ENCODE results near the gene SLX9.

The SLX9 gene

DNA sequence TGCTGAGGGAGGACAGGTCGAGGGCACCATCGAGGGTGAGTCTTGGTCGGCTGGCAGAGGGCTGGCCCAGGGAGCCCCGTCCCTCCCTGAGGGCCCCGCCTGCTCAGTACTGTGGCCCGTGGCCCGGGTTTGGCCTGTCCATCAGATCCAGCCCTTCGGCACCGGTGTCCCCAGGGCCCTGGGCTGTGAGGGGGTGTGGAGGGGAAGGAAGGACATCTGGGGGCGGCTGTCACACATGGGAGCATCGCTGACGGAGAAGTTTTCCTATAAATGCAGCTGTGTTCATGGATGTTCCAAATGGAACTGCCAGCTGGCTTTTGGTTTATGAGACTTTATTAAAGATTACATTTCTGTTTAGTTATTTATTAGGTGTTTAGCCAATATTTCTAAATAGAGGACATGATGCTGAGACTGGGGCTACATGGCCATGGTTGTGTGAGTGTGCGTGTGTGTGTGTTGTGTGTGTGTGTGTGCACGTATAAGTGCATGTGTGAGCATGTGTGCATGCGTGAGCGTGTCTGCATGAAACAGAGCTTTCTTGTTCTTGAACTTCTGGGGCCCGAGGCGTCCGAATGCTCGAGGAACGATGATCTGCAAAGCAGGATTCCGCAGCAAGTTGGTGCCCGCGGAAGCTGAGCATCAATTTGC lies 54.3 kb downstream of the SLX9 start:
- no peak for DNase-seq

DNA sequence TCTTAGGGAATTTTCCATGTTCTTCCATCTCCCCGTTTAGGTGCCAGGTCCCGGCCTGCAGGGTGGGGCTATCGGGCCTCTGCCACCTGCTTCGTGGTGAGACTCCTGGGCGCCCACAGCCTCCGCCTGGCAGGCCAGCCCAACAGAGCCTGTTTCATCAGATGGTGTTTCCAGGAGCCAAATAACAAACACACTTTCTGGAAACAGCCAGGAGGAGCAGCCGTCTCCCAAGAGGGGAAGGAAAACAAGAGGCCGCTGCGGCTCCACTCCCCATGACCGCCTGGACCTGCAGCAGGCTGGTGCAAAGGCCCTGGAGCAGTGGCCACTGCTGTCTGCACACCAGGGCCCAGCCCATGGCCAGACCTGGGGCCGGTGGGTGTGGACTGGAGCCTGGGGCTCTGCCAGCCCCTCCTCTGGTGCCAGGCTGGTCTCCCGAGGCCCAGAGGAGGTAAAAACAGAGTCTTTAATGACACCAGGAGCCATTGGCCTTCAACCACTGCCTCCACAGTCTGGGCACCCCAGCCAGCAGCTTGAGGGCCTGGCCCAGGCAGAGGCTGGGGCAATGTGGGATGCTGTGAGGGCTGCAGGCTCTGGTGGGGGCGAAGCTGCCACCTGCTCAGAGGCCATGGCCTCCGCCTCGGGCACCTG lies 55.0 kb downstream of the SLX9 start:
- no peak for DNase-seq

DNA sequence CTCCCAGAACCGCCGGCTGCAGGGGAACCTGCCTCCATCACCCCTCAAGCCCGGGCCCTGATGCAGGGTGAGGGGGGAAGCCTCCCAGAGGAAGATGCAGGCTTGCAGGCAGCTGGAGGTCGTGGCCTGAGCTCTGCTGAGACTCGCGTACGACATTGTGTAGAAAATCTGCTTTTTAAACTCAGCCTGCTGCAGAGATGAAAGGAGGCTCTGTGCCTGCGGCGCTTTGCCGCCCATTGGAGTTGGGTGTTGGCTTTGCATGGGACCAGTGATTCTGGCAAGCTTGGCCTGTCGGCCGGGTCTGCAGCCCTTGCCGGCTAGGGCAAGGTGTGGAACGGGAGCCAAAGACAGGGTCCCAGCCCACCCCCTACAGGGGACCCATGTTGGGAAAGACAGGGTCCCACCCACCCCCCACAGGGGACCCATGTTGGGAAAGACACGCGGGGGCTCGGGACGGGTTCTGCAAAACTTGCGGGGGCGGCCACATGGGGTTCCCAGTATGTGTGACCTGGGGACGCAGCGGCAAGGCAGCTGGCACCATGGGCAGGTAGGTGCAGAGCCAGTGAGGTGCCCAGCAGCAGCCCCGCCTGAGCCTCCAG lies 55.6 kb downstream of the SLX9 start:
- DNase-seq = no peak

DNA sequence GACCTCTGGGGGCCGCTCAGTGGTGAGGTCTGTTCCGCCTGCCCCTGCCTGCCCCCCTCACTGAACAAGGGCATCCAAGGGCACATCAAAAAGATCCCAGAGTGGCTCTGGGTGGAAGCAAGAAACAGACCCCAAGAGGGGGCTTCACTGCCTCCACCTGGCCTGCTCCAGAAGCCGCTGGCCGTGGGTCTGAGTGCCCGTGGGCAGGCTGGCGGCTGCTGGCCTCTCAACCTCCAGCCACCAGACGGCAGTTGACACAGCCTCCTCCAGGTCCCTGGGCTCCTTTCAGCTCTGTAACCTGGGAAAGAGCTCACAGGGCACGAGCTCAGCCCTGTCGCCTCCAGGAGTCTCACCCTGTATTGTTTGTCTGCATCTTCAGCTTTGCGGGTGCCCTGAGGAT lies 56.3 kb downstream of the SLX9 start:
- no peak for DNase-seq

DNA sequence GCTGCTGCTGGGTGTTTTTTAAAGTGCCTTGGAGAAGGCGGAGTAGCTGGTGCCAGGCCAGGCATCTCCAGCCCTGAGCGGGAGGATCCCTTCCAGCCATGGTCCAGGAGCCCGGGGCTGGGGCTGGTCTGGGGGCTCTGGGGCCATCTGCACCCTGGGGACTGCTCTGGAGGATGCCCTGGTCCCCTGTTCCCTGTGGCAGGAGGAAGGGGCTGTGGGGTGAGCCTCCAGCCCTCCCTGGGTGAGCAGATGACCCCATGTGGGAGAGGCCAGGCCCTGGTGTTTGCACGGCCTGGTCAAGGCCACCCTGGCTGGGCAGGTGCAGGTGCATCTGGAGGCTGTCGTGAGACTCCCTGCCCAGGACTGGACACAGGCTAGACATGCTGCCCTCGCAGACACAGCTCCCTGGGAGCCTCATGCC lies 56.7 kb downstream of the SLX9 start:
- DNase-seq = no peak

DNA sequence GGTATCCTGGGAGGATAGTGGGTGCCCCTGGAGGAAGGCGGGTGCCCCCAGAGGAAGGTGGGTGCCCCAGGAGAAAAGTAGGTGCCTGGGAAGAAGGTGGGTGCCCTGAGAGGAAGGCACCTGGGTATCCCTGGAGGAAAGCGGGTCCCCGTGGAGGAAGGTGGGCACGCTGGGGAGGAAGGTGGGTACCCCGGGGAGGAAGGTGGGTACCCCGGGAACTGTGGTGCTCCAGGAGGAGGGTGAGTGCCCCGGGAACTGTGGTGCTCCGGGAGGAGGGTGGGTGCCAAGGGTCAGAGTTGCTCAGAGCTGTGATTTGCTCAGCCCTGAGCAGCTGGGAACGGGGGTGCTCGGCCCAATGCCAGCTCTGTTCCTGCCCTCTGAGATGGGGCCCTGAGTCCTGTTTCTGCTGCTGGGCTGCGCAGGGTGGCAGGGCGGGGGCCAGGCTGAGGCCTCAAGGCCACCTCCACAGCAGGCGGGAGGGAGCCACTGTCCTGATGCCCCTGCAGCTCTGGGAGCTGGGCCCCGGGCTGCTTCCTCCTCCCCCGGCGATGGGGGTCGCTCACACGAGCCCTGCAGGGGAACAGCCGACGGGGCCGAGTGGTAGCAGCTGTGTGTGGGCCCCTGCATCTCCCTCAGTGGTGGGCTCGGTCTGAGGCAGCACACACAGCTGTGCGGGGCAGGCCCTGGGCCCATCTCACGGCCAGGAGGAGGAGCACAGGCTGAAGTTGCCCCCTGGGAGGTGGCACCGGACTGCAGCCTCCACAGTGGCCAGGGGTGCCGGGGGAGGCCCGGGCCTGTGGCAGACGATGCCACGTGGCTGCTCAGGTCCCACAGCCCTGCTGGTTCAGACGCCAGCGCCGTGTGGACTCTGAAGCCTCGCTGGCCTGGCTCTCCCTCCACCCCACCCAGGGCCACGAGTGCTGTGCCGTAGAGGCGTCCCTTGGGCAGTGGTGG lies 57.4 kb downstream of the SLX9 start:
- no peak for DNase-seq

DNA sequence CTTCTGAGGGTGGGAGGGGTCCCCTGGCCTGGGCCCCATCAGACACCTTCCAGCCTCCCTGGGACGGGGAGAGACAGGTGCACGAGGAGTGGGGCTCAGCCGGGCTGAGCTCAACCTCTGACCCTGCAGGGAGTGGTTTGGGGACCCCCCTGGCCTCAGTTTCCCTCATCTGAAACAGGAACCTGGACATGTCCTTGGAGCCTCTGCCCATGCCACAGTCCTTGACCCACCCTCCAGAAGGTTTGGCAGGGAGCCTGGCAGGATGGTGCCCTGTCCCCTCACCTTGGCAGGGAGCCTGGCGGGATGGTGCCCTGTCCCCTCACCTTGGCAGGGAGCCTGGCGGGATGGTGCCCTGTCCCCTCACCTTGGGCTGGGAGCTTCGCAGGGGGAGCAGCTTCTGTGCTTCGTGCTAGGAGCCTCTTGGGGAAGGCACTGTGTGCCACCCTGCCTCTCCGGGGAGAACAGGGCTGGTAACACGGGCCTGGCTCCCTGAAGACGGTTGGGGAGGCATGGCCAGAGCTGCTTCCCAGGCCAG lies 58.3 kb downstream of the SLX9 start:
- DNase-seq = no peak

DNA sequence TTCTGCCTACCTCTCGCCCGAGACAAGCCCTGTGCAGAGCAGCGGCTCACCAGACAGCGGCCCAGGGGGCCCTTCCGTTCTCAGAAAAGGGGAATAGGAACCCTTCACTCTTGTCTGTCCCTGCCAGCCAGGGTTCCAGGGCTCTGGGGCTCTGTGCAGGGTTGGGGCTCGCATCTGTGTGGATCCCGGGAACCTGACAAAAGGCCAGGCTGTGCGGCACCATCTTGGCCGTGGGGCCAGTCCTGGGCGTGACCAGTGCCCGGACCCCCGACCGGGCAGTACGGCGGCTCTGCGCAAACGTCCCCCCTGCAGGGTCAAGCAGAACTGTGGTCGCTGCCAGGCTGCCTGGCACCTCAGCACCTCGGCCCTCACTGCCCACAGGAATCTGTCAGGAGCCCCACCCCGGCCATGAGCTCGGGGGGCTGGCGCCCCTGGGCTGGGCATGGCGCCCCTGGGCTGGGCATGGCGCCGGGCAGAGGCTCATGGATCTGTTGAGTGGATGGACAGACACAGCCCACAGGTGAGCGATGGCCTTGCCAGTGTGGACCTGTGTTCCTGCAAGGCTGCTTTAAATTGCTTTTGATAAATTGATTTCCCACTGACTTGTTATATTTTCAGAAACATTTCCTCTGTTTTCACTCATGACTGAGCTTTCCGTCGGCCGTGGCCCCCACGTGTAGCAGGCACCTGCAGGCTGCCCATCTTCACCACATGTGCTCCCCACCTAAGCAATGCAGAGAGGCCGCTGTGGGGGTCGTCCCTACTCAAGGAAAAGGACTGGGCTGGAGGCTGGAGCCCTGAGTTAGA lies 59.0 kb downstream of the SLX9 start:
- DNase-seq = no peak

DNA sequence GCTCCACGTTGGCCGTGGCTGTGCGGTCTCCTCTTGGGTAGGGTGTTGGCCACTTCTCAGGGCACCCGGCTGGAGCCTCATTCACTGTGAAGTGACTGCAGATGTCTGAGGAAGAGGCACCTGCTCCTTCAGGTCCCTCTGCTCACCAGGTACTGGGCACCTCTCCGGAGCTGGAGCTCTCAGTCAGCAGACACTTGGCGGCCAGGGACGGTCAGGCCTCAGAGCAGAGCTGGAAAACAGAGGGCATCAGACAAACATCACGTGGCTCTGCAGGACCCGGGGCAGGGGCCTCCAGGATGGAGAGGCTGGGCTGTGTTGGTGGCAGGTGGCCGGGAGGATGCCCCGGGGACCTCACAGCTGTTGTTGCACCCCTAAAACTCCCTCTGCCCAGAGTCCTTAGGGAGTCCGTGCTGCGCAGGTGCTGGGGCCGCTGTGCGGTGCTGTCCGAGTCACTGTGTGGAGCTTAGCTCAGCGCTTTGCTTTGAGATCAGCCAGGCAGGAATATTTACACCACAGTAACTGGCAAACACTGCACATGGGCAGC lies 59.7 kb downstream of the SLX9 start:
- no peak for DNase-seq

DNA sequence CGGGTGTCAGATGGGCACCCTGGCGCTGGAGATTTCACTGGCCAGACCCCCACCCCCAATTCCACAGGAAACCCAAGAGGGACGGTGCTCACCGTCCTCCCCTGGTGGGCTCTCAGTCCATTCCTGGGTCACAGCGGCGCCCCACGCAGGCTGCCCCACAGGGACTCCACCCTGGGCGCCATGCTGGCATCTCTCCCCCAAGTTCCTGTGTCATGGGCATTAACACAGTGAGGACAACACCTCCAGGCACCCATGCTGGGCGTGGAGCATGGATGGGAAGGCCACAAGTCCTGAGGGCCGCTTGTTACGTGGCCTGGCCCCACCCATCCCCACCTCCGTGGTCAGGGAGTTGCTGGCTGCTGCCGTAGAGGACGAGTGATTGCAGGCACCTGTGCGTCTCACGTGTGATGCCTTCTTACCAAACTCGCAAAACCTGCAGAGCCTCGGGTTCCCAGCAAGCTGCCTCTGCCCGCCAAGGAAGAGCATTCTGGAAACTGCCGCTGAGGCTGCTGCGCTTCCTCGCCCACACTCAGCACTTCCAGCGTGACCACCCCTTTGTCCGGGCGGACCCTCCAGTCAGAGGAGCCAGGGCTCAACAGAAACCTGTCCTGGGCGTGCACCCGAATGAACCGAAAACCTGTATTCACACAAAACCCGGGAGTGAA lies 60.3 kb downstream of the SLX9 start:
- DNase-seq = no peak

DNA sequence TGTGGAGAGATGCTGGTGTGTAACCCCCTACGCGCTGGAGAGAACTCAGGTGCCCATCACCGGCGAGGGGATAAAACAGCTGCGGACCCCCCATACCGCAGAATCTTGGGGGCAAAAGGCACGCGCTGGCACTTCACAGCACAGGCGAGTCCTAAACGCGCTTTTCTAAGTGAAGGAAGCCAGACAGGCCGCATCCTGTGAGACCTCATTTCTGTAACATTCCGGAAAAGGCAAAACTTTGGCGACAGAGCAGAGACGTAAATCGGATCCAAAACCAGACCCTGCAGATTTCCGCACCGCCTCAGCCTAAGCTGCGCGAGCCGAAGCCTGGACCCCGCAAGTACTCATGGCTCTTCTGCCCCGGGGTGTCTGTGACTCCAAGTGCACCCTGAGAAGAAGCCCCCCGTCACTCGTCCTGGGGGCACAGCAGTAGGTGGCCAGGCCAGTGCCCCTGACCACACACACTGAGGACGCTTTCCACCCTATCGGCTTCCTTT lies 60.9 kb downstream of the SLX9 start:
- no peak for DNase-seq

DNA sequence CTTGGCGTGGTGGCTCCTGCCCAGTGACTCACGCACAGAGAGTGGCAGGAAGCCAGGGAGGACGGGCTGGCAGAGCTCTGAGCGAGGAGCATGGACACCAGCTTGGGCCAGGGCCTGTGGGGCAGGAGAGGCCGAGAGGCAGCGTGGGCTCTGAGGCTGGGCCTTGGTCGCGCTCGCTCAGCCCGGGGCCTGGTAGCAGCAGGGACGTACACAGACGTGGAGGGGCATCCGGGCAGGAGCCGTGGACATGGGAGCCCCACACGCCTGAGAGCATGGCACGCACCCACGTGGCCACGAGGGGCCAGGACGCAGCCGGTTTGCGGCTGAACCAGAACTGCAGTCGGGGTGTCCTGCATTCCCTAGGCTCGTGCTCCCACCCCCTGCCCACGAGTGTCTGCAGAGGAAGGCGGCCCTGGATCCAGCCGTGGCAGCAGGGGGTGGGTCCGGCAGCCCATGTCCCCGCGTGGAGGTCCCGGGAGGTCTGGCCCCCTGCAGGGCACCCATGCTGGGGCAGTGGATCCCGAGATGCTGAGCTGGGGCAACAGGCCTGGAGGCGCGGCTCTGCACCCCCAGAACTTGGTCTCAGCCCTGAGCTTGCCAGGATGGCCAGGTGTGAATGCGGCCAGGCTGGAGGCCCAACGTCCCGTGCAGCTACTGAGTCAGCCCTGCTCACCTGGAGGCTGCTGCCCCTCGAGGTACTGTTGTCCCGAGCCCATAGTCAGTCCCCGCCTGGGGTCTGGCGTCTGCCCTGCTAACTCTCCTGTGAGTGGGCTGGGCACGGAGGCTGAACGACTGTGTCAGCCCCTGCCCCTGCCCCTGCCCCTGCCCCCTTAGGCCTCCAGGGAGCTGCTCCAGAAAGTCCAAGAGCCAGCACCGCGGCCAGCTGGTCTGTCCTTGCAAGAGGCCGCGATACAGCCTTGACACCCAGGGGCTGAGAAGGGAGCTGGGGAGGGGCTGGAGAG lies 61.6 kb downstream of the SLX9 start:
- DNase-seq = no peak

DNA sequence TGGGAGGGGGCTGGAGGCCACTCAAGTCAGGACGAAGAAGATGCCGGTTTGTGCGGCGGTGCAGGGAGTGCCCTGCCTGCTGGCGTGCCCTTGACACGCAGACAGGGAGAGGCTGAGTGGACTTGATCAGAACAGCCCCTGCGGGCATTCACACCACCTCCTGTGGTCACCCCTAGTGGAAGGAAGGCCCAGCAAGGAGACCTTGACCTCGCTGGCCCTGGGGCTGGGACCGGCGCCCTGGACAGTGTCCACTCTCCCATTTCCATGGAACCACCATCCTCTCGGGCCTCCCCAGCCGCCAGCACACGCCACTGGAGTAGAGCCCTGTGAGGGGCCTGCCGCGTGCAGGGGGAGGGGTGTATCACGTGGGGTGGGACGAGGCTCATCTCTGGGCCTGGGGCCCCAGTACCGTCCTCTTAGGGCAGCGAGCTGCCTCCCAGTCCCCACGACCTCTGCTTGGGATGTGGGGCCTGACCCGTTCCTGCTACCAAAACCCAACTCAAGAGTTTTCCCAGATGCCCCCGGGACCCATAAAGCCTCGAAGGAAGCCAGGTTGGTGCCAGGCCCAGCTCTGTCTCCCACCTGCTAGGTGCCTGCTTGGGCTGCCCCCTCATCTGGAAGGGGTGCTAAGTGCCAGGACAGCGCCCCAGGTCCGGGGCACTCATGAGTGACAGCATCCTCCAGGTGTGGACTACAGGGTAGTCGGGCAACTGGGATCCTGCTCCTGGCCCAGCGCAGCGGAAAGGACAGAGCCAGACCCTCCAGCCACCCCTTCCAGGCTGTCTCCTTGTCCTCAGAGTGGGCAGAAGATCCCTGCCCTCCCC lies 62.8 kb downstream of the SLX9 start:
- DNase-seq = no peak

DNA sequence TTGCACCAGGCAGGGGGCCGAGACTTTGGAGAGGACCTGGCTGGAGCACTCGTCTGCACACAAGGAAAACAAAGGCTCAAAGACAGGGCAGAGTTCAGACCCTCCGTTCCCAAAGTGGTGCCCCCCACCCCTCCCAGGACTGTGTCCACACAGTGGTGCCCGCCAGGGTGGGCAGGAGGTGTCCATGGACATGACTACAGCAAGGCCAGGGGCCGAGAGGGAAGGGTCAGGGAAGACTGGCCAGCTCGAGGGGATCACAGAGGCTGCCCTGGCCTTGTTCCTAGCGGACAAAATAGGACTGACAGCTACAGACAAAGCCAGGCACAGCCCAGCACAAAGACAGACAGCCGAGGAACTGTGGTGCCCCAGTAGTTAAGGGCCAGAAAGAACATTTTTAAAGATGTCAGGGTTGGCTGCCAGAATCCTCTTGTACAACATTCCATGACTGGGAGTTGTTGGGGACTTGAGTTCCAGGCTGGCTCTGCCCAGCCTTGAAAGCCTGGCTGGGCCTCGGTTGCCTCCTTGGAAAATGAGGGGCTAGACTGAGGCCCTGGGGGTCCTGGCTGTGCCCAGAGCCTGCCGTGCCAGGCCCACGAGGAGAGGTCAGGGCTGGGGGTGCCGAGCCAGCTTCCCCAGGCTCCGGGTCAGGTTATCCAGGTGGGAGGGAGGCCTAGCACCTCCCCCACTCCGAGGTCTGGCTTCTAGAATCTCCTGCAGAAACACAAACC lies 63.7 kb downstream of the SLX9 start:
- DNase-seq = no peak

DNA sequence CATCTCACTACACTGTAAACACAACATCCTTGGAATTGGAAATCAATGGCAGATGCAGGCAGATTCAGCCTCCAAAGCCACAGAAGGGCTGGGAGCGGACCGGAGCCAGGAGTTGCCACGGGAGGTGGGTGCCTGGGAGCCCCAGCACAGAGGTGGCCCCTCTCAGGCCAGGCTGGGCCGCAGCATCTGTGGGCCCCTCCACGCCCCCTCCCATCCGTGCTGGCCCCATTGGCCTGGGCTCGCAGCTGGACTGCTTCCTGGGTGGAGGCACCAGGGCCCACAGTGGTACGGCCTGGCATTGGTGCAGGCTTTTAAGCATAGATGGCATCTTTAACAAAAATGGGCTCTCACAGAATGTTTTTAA lies 64.2 kb downstream of the SLX9 start:
- no peak for DNase-seq

DNA sequence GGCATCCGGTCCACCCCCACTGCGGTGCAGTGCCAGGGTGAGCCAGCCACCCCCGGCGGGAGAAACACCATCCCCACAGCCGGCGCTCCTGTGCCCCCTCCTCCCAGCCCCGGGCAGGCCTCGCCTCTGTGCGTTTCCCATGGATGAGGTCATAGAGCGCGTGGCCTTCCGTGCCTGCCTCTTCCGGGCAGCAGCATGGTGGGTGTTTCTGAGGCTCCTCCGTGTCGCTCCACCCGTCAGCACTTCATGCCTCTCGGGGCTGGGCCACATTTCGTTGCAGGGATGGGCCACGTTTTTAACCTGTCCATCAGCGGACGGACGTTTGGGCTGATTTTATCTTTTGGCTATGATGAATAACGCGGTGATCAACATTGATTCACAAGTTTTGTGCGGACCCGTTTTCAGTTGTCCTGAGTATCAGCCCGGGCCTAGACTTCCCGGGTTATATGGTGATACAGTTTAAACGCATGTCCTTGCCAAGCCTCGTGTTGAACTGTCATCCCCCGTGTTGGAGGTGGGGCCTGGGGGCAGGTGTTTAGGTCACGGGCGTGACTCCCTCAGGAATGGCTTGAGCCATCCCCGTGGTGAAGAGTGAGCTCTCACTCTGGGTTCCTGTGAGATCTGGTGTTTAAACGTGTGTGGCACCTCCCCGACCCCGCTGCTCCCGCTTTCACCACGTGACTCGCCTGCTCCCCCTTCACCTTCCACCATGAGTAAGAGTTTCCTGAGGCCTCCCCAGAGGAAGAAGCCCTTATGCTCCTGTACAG lies 64.8 kb downstream of the SLX9 start:
- peak; percentile 44 for DNase-seq

DNA sequence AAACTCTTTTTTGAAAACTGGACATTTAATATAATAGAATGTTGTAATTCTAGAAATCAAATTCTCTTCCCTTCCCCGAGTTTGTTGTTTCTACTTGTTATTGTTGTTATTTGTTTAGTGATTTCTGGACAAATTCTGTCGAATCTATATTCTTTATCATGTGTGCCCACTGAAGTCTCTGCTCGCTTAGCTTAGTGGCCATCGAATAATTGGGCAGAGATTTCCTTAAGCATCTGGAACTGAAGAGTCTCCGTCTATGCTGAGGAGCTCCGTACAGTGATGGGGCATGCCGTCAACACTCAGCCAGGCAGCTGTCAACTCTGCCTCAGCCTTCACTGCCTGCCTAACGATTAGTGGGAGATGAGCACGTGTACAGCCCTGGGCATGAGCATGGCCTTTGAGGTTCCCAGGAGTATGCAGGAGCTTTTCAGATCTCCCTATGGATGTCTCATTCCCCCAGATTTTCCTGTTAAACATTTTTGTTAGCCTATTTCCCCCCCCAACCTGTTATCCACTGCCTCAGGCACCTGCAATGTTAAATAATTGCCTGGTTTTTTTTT lies 66.8 kb downstream of the SLX9 start:
- DNase-seq = no peak
